ENCODE results near the gene USP15. TPM values are rescaled to one million over a fixed set of nuclear protein-coding genes. Genes with fewer than 3 reads are reported as not detected.

USP15 gene
- total and polyA plus RNA-seq, 2 of the 4 experiments (the other 2 are of a cell fraction), result 28.5 to 49.6 TPM

- no peaks in the 10 kb centered on the region for H3K9me1 ChIP-seq (ENCODE audit: insufficient read depth, low read length)
- H2BK15ac ChIP-seq (ENCODE audit: low read depth, low read length), result no peak overlapping the region
- no CpG with 5 or more reads among the region's 3 CpGs for WGBS, 2 experiments (ENCODE audit: extremely low coverage in 2 of 2, insufficient read length in 1 of 2)
- no peak overlapping the region for H3K23ac ChIP-seq (ENCODE audit: low read depth, low read length)
- in situ Hi-C loops (cut with MboI; ENCODE audit: low sequenced_read_pairs), result no loop called here
- H2AFZ ChIP-seq (replicated peaks; ENCODE audit: low read length, poor library complexity), result no peak overlapping the region
- H2AK5ac ChIP-seq (ENCODE audit: low read depth, low read length), result no peak overlapping the region
- no peak for DNase-seq
- H3K27me3 ChIP-seq (ENCODE audit: control insufficient read depth, insufficient read depth, low read length), result no peaks in the 10 kb centered on the region
- no TSS peak for BruUV-seq (replicated peaks)
- no peak overlapping the region for H4K91ac ChIP-seq (ENCODE audit: insufficient read depth, low read depth, low read length)
- H3K9me3 ChIP-seq (ENCODE audit: control insufficient read depth, insufficient read depth, low read length), result no peaks in the 10 kb centered on the region
- intact Hi-C loops (cut with micrococcal nuclease), result no loop called here
- H3K4me2 ChIP-seq (ENCODE audit: low read depth, low read length), result no peak overlapping the region
- ChIA-PET CTCF (no interaction called here), POLR2A (ENCODE audit: unreplicated experiment) (no interaction called here)
- H3K18ac ChIP-seq (ENCODE audit: low read depth, low read length), result no peak overlapping the region
- H3K4ac ChIP-seq (ENCODE audit: low read depth, low read length), result no peak overlapping the region
- TF ChIP-seq CHD1 (IDR thresholded peaks at IDR 0.05; ENCODE audit: low read depth, low read length), result no peak
- no peak for TF ChIP-seq RCOR1 (IDR thresholded peaks at IDR 0.05; ENCODE audit: insufficient replicate concordance, low read length)
- TF ChIP-seq SMC3 (IDR thresholded peaks at IDR 0.05; ENCODE audit: low read depth, low read length), result no peak
- no peak for TF ChIP-seq NFE2L2 (IDR thresholded peaks at IDR 0.05; ENCODE audit: low read depth, low read length)
- TF ChIP-seq, protein P1, sequence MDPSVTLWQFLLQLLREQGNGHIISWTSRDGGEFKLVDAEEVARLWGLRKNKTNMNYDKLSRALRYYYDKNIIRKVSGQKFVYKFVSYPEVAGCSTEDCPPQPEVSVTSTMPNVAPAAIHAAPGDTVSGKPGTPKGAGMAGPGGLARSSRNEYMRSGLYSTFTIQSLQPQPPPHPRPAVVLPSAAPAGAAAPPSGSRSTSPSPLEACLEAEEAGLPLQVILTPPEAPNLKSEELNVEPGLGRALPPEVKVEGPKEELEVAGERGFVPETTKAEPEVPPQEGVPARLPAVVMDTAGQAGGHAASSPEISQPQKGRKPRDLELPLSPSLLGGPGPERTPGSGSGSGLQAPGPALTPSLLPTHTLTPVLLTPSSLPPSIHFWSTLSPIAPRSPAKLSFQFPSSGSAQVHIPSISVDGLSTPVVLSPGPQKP (IDR thresholded peaks at IDR 0.05; ENCODE audit: borderline replicate concordance, low read depth, low read length), result no peak
- TF ChIP-seq FOS (IDR thresholded peaks at IDR 0.05; ENCODE audit: low read depth, low read length), result no peak
- TF ChIP-seq, protein P2, sequence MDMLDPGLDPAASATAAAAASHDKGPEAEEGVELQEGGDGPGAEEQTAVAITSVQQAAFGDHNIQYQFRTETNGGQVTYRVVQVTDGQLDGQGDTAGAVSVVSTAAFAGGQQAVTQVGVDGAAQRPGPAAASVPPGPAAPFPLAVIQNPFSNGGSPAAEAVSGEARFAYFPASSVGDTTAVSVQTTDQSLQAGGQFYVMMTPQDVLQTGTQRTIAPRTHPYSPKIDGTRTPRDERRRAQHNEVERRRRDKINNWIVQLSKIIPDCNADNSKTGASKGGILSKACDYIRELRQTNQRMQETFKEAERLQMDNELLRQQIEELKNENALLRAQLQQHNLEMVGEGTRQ (IDR thresholded peaks at IDR 0.05; ENCODE audit: low read depth, low read length), result no peak
- TF ChIP-seq MAZ (IDR thresholded peaks at IDR 0.05; ENCODE audit: borderline replicate concordance, low read depth, low read length), result no peak
- TF ChIP-seq RFX5 (IDR thresholded peaks at IDR 0.05; ENCODE audit: low read depth, low read length), result no peak
- no peak for TF ChIP-seq BHLHE40 (IDR thresholded peaks at IDR 0.05; ENCODE audit: low read depth, low read length)
- no peak for TF ChIP-seq RAD21 (IDR thresholded peaks at IDR 0.05; ENCODE audit: low read length)
- TF ChIP-seq MXI1 (IDR thresholded peaks at IDR 0.05; ENCODE audit: borderline replicate concordance, low read depth, low read length), result no peak
- TF ChIP-seq POLR2A (IDR thresholded peaks at IDR 0.05; ENCODE audit: low read depth, low read length), result no peak
- no peak for TF ChIP-seq CEBPB (IDR thresholded peaks at IDR 0.05; ENCODE audit: low read depth, low read length)
- TF ChIP-seq, protein P3, sequence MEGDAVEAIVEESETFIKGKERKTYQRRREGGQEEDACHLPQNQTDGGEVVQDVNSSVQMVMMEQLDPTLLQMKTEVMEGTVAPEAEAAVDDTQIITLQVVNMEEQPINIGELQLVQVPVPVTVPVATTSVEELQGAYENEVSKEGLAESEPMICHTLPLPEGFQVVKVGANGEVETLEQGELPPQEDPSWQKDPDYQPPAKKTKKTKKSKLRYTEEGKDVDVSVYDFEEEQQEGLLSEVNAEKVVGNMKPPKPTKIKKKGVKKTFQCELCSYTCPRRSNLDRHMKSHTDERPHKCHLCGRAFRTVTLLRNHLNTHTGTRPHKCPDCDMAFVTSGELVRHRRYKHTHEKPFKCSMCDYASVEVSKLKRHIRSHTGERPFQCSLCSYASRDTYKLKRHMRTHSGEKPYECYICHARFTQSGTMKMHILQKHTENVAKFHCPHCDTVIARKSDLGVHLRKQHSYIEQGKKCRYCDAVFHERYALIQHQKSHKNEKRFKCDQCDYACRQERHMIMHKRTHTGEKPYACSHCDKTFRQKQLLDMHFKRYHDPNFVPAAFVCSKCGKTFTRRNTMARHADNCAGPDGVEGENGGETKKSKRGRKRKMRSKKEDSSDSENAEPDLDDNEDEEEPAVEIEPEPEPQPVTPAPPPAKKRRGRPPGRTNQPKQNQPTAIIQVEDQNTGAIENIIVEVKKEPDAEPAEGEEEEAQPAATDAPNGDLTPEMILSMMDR (conservative IDR thresholded peaks at IDR 0.05; ENCODE audit: low read depth, low read length), result no peak
- TF ChIP-seq MAFK (IDR thresholded peaks at IDR 0.05; ENCODE audit: low read depth, low read length), result no peak
- no peak for ATAC-seq (ENCODE audit: low read depth)
- peaks cover 3% of the 10 kb centered on the region; the same call in 1 of the 2 replicates for H3K4me1 ChIP-seq (ENCODE audit: control insufficient read depth, insufficient read depth, low read length)
- H2AK9ac ChIP-seq (replicated peaks; ENCODE audit: low read depth, low read length, poor library complexity), result no peak overlapping the region
- H2BK120ac ChIP-seq (ENCODE audit: low read depth, low read length), result no peak overlapping the region
- H2BK5ac ChIP-seq (ENCODE audit: low read depth, low read length, poor library complexity, severe bottlenecking), result no peak overlapping the region
- H3K27ac ChIP-seq (ENCODE audit: insufficient read depth, low read length), result no peak overlapping the region
- H3K14ac ChIP-seq (replicated peaks; ENCODE audit: low read depth, low read length), result no peak overlapping the region
- H4K20me1 ChIP-seq (ENCODE audit: insufficient read depth, low read length), result no peaks in the 10 kb centered on the region
- H2BK20ac ChIP-seq (ENCODE audit: low read depth, low read length), result no peak overlapping the region
- H4K5ac ChIP-seq (ENCODE audit: low read depth, low read length), result no peak overlapping the region
- no peaks in the 10 kb centered on the region for H3K36me3 ChIP-seq (ENCODE audit: control insufficient read depth, insufficient read depth, low read length)
- H3K9ac ChIP-seq (ENCODE audit: low read depth, low read length), result no peak overlapping the region
- no peak overlapping the region for H4K8ac ChIP-seq (ENCODE audit: low read depth in 2 of 2, low read length in 2 of 2)
- no peak overlapping the region for H3K4me3 ChIP-seq (ENCODE audit: insufficient read depth, low read depth, low read length)
- dilution Hi-C loops (cut with HindIII; ENCODE audit: low sequenced_read_pairs, unreplicated experiment), result no loop called here
- H3K56ac ChIP-seq (ENCODE audit: extremely low read depth, insufficient read depth, low read length), result no peak overlapping the region
- peaks cover 0 to 9% of the 10 kb centered on the region in 2 experiments; a peak in 2 of 4 replicates for H3K79me1 ChIP-seq (ENCODE audit: low read depth in 1 of 2, low read length in 2 of 2)
These were observed 5.2 kb upstream of the USP15 start for GRCh38 chr12:62254967-62255366.

Data from IMR-90 (cell line).